ENCODE data around the gene TMED5.

TMED5 gene

DNA sequence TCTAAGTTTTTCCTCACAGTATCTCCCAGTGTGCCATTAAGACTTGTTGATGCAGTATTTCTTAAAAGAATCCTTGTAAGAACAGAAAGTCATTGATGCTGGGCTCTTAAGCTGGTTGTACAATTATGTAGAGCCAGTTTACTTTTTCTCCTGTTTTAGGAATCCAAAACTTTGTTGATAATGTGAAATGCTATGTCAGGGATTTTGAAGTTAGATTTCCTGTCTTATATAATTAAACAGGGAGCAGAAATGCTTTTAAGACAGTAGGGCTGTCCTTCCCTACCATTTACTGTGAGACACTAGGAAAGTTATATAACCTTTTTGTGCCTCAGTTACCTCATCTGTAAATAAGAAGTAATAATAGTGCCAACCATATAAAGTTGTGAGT, 26.3 kb upstream of the TMED5 start:
- Histone ChIP-seq H3K27me3 (ENCODE audit: insufficient read depth, poor library complexity, severe bottlenecking) (no peaks in the 10 kb centered on the region), H3K4me3 (replicated peaks; ENCODE audit: insufficient read depth, low read length) (no peak overlapping the region), H3K27ac (replicated peaks) (no peak overlapping the region)
- DNase-seq (ENCODE audit: low read depth in 1 of 2, low spot score in 1 of 2) = no peak
- TF ChIP-seq GABPA (IDR thresholded peaks at IDR 0.05; ENCODE audit: low read depth) (no peak), SPI1 (IDR thresholded peaks at IDR 0.05; ENCODE audit: borderline replicate concordance, low read depth) (no peak), POLR2AphosphoS5 (IDR thresholded peaks at IDR 0.05; ENCODE audit: low read depth) (no peak)
- TF ChIP-seq, protein P1, sequence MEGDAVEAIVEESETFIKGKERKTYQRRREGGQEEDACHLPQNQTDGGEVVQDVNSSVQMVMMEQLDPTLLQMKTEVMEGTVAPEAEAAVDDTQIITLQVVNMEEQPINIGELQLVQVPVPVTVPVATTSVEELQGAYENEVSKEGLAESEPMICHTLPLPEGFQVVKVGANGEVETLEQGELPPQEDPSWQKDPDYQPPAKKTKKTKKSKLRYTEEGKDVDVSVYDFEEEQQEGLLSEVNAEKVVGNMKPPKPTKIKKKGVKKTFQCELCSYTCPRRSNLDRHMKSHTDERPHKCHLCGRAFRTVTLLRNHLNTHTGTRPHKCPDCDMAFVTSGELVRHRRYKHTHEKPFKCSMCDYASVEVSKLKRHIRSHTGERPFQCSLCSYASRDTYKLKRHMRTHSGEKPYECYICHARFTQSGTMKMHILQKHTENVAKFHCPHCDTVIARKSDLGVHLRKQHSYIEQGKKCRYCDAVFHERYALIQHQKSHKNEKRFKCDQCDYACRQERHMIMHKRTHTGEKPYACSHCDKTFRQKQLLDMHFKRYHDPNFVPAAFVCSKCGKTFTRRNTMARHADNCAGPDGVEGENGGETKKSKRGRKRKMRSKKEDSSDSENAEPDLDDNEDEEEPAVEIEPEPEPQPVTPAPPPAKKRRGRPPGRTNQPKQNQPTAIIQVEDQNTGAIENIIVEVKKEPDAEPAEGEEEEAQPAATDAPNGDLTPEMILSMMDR (IDR thresholded peaks at IDR 0.05; ENCODE audit: insufficient read depth, low read length) = no peak
- TF ChIP-seq, protein P2, sequence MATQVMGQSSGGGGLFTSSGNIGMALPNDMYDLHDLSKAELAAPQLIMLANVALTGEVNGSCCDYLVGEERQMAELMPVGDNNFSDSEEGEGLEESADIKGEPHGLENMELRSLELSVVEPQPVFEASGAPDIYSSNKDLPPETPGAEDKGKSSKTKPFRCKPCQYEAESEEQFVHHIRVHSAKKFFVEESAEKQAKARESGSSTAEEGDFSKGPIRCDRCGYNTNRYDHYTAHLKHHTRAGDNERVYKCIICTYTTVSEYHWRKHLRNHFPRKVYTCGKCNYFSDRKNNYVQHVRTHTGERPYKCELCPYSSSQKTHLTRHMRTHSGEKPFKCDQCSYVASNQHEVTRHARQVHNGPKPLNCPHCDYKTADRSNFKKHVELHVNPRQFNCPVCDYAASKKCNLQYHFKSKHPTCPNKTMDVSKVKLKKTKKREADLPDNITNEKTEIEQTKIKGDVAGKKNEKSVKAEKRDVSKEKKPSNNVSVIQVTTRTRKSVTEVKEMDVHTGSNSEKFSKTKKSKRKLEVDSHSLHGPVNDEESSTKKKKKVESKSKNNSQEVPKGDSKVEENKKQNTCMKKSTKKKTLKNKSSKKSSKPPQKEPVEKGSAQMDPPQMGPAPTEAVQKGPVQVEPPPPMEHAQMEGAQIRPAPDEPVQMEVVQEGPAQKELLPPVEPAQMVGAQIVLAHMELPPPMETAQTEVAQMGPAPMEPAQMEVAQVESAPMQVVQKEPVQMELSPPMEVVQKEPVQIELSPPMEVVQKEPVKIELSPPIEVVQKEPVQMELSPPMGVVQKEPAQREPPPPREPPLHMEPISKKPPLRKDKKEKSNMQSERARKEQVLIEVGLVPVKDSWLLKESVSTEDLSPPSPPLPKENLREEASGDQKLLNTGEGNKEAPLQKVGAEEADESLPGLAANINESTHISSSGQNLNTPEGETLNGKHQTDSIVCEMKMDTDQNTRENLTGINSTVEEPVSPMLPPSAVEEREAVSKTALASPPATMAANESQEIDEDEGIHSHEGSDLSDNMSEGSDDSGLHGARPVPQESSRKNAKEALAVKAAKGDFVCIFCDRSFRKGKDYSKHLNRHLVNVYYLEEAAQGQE (IDR thresholded peaks at IDR 0.05; ENCODE audit: insufficient replicate concordance, low read depth) = no peak

DNA sequence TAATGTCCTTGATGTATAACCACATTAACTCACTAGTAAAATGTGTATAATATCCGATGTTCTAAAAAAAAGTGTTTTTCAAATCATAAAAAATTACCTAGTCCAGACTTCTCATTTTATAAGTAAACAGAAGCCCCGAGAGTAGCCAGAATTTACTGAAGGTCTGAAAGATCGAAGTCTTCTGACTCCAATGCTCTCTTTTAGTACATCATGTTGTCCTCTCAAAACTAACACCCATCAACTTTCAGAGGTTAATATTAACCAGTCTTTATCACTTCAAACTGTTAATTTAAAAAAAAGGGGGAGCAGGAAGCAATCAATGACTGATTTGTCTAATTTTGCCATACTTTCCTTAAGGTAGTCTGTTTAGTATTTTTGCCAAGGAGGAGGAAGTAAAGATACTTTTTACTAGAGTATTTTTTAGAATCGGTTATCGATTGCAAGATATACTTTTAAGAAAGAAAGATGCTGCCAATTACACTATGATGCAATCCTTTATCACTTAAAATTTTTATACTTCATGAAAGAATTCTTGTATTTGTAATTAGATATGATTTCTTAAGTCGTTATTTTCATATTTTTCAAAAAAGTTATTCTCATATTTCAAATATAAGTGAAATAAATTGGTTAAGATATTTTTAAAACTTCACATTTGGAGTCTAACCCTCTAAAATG, 25.8 kb upstream of the TMED5 start:
- H3K4me3 ChIP-seq (replicated peaks; ENCODE audit: insufficient read depth, low read length) = no peak overlapping the region
- DNase-seq (ENCODE audit: low read depth in 1 of 2, low spot score in 1 of 2) = no peak
- no peak overlapping the region for H3K27ac ChIP-seq (replicated peaks)
- no peak for TF ChIP-seq SPI1 (IDR thresholded peaks at IDR 0.05; ENCODE audit: borderline replicate concordance, low read depth)
- TF ChIP-seq POLR2AphosphoS5 (IDR thresholded peaks at IDR 0.05; ENCODE audit: low read depth) = no peak
- TF ChIP-seq, protein P1 (IDR thresholded peaks at IDR 0.05; ENCODE audit: insufficient read depth, low read length) = no peak
- TF ChIP-seq, protein P2 (IDR thresholded peaks at IDR 0.05; ENCODE audit: insufficient replicate concordance, low read depth) = no peak
- no peak for TF ChIP-seq GABPA (IDR thresholded peaks at IDR 0.05; ENCODE audit: low read depth)
- H3K27me3 ChIP-seq (ENCODE audit: insufficient read depth, poor library complexity, severe bottlenecking) = no peaks in the 10 kb centered on the region

DNA sequence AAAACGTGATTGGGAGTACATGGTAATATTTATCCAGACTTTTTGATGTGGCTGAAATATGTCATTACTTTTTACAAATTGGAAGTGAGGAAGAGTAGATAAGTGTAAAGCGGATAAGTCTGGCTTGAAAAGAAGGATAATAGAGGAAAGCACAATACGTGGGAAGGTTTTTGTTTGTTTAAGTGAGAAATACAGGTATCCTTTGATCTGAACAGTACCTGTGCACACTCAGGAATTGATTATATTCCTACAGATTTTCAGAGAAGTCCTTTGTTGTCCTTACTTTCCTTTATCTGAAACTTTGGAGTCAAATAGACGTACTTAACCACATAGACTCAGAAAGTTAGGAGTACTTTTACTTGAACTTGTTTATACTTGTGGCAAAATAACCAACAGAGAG, 20.5 kb upstream of the TMED5 start:
- TF ChIP-seq, protein P2 (IDR thresholded peaks at IDR 0.05; ENCODE audit: insufficient replicate concordance, low read depth) = no peak
- TF ChIP-seq GABPA (IDR thresholded peaks at IDR 0.05; ENCODE audit: low read depth) (no peak), POLR2AphosphoS5 (IDR thresholded peaks at IDR 0.05; ENCODE audit: low read depth) (no peak), SPI1 (IDR thresholded peaks at IDR 0.05; ENCODE audit: borderline replicate concordance, low read depth) (no peak)
- TF ChIP-seq, protein P1 (IDR thresholded peaks at IDR 0.05; ENCODE audit: insufficient read depth, low read length) = no peak
- Histone ChIP-seq H3K27ac (replicated peaks) (no peak overlapping the region), H3K4me3 (replicated peaks; ENCODE audit: insufficient read depth, low read length) (no peak overlapping the region), H3K27me3 (ENCODE audit: insufficient read depth, poor library complexity, severe bottlenecking) (no peaks in the 10 kb centered on the region)
- no peak for DNase-seq (ENCODE audit: low read depth in 1 of 2, low spot score in 1 of 2)
